BLaER1 treated with 17β-estradiol and CSF1 and Interleukin-3, amounts not matched to agents 10 nM and 100 nM (cell line): Measurements from ENCODE around the gene USP32.
"Not testable (repeated sequence)": the region's sequence is repeated elsewhere in the genome, so short reads cannot be mapped to it uniquely, and the experiment has no call there.

Experiments used
- H3K27ac ChIP-seq, 11 experiments: shearing (Covaris generic); formaldehyde crosslinking; 2 replicates each; pipeline ENCODE4 v1.8.1; 2022
- H3K27me3 ChIP-seq, 11 experiments: shearing (Covaris generic); formaldehyde crosslinking; 2 replicates each; pipeline ENCODE4 v1.8.1; 2022
- H3K36me3 ChIP-seq, 11 experiments: shearing (Covaris generic); formaldehyde crosslinking; 2 replicates each; pipeline ENCODE4 v1.8.1; 2022
- H3K4me1 ChIP-seq, 10 experiments: shearing (Covaris generic); formaldehyde crosslinking; 2 replicates each; pipeline ENCODE4 v1.8.1; 2022
- H3K4me2 ChIP-seq, 11 experiments: shearing (Covaris generic); formaldehyde crosslinking; 2 replicates each; pipeline ENCODE4 v1.8.1; 2022
- H3K4me3 ChIP-seq, 10 experiments: shearing (Covaris generic); formaldehyde crosslinking; 2 replicates each; pipeline ENCODE4 v1.8.1; 2022
- H3K9ac ChIP-seq, 11 experiments: shearing (Covaris generic); formaldehyde crosslinking; 2 replicates each; pipeline ENCODE4 v1.8.1; 2022
- H3K9me3 ChIP-seq, 11 experiments: shearing (Covaris generic); formaldehyde crosslinking; replicated peaks in 1 of 11; 2 replicates each; pipeline ENCODE4 v1.8.1; 2022
- H4K20me1 ChIP-seq, 11 experiments: shearing (Covaris generic); formaldehyde crosslinking; 2 replicates each; pipeline ENCODE4 v1.8.1; 2022
- Cebpa-rat ChIP-seq, 11 experiments: shearing (Covaris generic); IDR thresholded peaks; 2 replicates each; pipeline ENCODE4 v1.8.1; 2022

Gene USP32

DNA sequence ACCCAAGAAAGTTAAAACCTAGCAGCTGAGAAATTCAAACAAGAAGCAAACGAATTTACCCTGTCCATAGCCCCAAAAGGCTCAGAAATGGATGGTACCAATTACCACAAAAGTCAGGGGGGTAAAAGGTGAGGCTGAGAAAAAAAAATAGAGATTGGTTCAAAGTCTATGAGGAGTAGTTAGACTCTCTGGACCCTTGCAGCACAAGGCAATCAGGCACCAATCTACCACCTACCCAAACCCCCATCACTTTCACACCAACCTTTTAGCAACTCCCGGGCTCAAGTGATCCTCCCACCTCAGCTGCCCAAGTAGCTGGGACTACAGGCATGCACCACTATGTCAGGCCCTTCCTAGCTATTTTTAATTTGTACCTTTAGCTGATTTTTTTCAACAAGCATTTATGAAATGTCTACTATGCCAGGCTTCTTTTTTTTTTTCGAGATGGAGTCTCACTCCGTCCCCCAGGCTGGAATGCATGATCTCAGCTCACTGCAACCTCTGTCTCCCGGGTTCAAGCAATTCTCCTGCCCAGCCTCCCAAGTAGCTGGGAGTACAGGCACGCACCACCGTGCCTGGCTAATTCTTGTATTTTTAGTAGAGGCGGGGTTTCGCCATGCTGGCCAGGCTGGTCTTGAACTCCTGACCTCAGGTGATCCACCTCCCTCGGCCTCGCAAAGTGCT, 40.8 kb downstream of the USP32 start:
- Histone ChIP-seq H3K4me3 (no peak overlapping the region), H3K27me3 (no peaks in the 10 kb centered on the region), H3K27ac (no peak overlapping the region), H3K4me1 (peaks cover 0 to 25% (median 6%) of the 10 kb centered on the region in 10 experiments; a peak in 11 of 20 replicates), H3K36me3 (peaks cover 0 to 49% (median 8%) of the 10 kb centered on the region in 11 experiments; a peak in 13 of 22 replicates), H3K9me3 (0 out of 22 replicates have a peak, but pooled peaks cover 0 to 3% (median 0%) of the 10 kb centered on the region in 11 experiments), H3K4me2 (no peak overlapping the region), H3K9ac (no peak overlapping the region), H4K20me1 (peaks cover 2 to 98% (median 65%) of the 10 kb centered on the region in 11 experiments; a peak in 20 of 22 replicates)
- TF ChIP-seq Cebpa-rat (IDR thresholded peaks at IDR 0.05), result no peak

DNA sequence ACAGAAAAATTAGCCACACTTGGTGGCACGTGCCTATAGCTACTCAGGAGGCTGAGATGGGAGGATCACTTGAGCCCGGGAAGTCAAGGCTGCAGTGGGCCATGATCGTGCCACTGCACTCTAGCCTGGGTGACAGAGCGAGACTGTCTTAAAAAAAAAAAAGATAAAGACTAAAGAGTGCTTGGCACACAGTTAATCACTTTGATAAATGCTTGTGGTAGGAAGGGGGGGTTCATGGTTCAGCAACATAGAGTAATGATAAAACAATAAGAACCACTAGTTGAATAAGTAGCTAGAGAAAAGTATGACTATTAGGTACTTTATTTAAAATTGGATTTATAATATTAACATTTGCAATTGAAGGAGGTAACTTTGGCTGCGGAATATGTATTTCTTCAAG, 43.3 kb downstream of the USP32 start:
- Histone ChIP-seq H3K4me2 (no peak overlapping the region; a peak in 1 of 22 replicates), H3K36me3 (peaks cover 20 to 74% (median 30%) of the 10 kb centered on the region in 11 experiments), H3K9me3 (peaks cover 0 to 12% (median 0%) of the 10 kb centered on the region in 11 experiments; a peak in 4 of 22 replicates), H3K4me1 (peaks cover 0 to 5% (median 0%) of the 10 kb centered on the region in 10 experiments; a peak in 1 of 20 replicates), H3K27ac (no peak overlapping the region), H3K9ac (no peak overlapping the region), H4K20me1 (peaks cover 0 to 97% (median 59%) of the 10 kb centered on the region in 11 experiments; a peak in 16 of 22 replicates), H3K27me3 (no peaks in the 10 kb centered on the region), H3K4me3 (no peak overlapping the region)
- no peak for TF ChIP-seq Cebpa-rat (IDR thresholded peaks at IDR 0.05)

DNA sequence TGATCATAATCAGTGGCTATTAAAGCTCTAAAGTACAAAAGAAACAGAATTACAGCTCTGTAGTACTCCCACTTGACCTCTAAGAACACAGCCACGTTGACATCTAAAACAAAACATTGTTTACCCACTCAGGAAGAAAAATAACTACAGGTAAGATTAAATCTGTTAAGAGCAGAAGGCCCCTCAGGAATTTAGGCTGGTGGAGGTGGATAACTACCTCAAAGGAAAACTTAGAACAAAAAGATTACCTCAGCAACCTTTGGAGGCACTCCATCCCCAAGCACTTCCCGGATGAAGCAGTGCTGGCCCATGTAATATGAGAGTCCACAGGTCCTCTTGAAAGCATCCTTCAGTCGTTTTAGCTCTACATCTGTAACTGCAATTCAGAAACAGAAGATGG, 46.7 kb downstream of the USP32 start:
- no peaks in the 10 kb centered on the region for H3K27me3 ChIP-seq
- no peak overlapping the region for H3K27ac ChIP-seq
- H3K9ac ChIP-seq, result no peak overlapping the region
- H3K9me3 ChIP-seq, result peaks cover 0 to 30% (median 14%) of the 10 kb centered on the region in 11 experiments; a peak in 16 of 22 replicates
- no peak overlapping the region for H3K4me2 ChIP-seq
- H3K4me3 ChIP-seq, result no peak overlapping the region
- peaks cover 41 to 75% (median 54%) of the 10 kb centered on the region in 11 experiments for H3K36me3 ChIP-seq
- no peak for TF ChIP-seq Cebpa-rat (IDR thresholded peaks at IDR 0.05)
- 0 out of 20 replicates have a peak, but pooled peaks cover 0 to 5% (median 0%) of the 10 kb centered on the region in 10 experiments for H3K4me1 ChIP-seq
- peaks cover 0 to 94% (median 26%) of the 10 kb centered on the region in 11 experiments; a peak in 15 of 22 replicates for H4K20me1 ChIP-seq

DNA sequence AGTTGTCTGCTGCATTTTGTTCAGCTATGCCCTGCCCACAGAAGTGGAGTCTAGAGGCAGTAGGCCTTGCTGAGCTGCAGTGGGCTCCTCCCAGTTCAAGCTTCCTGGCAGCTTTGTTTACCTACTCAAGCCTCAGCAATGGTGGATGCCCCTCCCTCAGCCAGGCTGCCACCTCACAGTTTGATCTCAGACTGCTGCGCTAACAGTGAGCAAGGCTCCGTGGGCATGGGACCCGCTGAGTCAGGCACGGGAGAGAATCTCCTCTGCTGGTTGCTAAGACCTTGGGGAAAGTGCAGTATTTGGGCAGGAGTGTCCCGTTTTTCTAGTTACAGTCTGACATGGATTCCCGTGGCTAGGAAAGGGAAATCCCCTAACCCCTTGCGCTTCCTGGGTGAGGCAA, 49.4 kb downstream of the USP32 start:
- Histone ChIP-seq H3K9me3 (peaks cover 0 to 33% (median 14%) of the 10 kb centered on the region in 11 experiments; a peak in 16 of 22 replicates), H3K36me3 (peaks cover 61 to 92% (median 76%) of the 10 kb centered on the region in 11 experiments), H4K20me1 (peaks cover 0 to 96% (median 22%) of the 10 kb centered on the region in 11 experiments; a peak in 13 of 22 replicates)
- H3K27me3 ChIP-seq, H3K4me1 ChIP-seq, H3K9ac ChIP-seq, H3K27ac ChIP-seq, H3K4me3 ChIP-seq, H3K4me2 ChIP-seq: not testable (repeated sequence)

DNA sequence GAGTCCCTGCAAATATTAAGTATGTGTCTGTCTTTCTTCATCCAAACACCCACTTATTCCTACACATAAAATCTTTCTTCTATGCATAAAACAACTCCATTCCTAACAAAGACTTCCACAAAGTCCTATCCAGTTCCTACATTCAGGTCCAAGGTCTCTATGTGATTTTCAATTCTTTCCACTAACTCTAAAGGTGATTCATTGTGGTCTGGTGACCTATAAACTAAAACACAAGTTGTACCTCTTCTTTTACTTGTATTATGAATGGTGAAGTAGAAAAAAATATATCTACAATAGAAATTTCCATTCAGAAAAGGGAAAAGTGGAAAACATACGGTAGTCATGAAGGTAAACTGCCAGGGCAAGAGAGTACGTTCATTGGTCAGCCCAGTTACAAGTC, 56.6 kb downstream of the USP32 start:
- Histone ChIP-seq H3K36me3 (peaks cover 38 to 98% (median 65%) of the 10 kb centered on the region in 11 experiments), H3K9ac (no peak overlapping the region), H3K4me1 (peaks cover 0 to 12% (median 0%) of the 10 kb centered on the region in 10 experiments; a peak in 4 of 20 replicates), H3K9me3 (peaks cover 0 to 9% (median 0%) of the 10 kb centered on the region in 11 experiments; a peak in 2 of 22 replicates), H3K27me3 (no peaks in the 10 kb centered on the region), H4K20me1 (peaks cover 0 to 100% (median 38%) of the 10 kb centered on the region in 11 experiments; a peak in 14 of 22 replicates), H3K4me3 (no peak overlapping the region), H3K4me2 (no peak overlapping the region), H3K27ac (no peak overlapping the region)
- TF ChIP-seq Cebpa-rat (IDR thresholded peaks at IDR 0.05), result no peak

DNA sequence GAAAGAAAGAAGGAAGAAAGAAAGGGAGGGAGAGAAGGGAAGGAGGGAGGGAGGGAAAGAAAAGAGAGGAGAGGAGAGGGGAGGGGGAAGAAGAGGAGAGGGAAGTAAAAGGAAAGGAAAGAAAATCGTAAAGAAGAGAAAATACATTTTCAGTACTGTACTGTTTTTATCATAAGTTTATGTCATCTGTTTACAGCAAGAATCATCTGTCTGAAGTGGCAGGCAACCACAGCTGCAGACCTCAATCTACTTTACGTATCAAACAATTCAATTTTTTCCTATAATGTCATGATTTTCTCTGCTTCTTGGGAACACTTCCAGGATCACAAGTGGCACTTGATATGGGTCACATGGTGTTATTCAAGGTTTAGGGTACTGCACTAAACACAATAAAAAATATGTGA, 58.3 kb downstream of the USP32 start:
- Histone ChIP-seq H3K4me3 (no peak overlapping the region), H3K9ac (no peak overlapping the region), H4K20me1 (peaks cover 0 to 100% (median 38%) of the 10 kb centered on the region in 11 experiments; a peak in 14 of 22 replicates), H3K36me3 (peaks cover 35 to 98% (median 61%) of the 10 kb centered on the region in 11 experiments), H3K27me3 (no peaks in the 10 kb centered on the region), H3K4me1 (peaks cover 0 to 12% (median 0%) of the 10 kb centered on the region in 10 experiments; a peak in 4 of 20 replicates), H3K4me2 (no peak overlapping the region), H3K27ac (no peak overlapping the region; a peak in 2 of 22 replicates), H3K9me3 (peaks cover 4 to 20% (median 9%) of the 10 kb centered on the region in 11 experiments)
- no peak for TF ChIP-seq Cebpa-rat (IDR thresholded peaks at IDR 0.05)

DNA sequence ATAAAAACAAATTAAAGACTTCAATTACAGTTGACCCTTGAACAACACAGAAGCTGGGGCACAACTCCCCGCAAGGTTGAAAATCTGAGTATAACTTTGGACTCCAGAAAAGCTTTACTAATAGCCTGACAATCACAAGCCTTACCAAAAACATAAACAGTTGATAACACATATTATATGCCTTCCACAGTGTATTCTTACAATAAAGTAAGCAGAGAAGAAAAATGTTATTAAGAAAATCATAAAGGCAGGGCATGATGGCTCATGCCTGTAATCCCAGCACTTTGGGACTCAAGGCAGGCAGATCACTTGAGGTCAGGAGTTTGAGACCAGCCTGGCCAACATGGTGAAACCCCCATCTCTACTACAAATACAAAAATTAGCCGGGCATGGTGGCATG, 58.9 kb downstream of the USP32 start:
- not testable (repeated sequence) for H3K4me2 ChIP-seq, H3K27ac ChIP-seq, H3K27me3 ChIP-seq, H3K4me3 ChIP-seq, H3K9ac ChIP-seq
- peaks cover 0 to 100% (median 38%) of the 10 kb centered on the region in 11 experiments; a peak in 15 of 22 replicates for H4K20me1 ChIP-seq
- peaks cover 35 to 98% (median 61%) of the 10 kb centered on the region in 11 experiments for H3K36me3 ChIP-seq
- H3K4me1 ChIP-seq, result peaks cover 0 to 12% (median 0%) of the 10 kb centered on the region in 10 experiments; a peak in 4 of 20 replicates
- peaks cover 10 to 26% (median 14%) of the 10 kb centered on the region in 11 experiments for H3K9me3 ChIP-seq

DNA sequence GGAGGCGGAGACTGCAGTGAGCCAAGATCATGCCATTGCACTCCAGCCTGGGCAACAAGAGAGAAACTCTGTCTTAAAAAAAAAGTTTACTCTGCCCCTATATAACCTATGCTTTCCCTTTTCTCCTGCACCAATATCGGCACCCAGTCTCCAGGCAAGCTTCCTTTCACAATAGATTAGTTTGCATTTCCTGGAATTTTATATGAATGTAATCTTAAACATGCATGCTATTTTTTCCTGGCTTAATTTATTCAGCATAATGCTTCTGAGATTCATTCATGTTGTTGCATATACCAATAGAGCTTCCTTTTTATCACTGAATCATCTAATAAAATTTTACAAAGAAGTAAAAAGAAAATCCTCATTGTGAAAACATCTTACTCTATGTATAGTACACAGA, 59.4 kb downstream of the USP32 start:
- no peak overlapping the region for H3K4me3 ChIP-seq
- H3K9me3 ChIP-seq, result peaks cover 13 to 31% (median 19%) of the 10 kb centered on the region in 11 experiments
- H3K4me2 ChIP-seq, result no peak overlapping the region
- H3K4me1 ChIP-seq, result peaks cover 0 to 12% (median 0%) of the 10 kb centered on the region in 10 experiments; a peak in 4 of 20 replicates
- peaks cover 0 to 100% (median 43%) of the 10 kb centered on the region in 11 experiments; a peak in 15 of 22 replicates for H4K20me1 ChIP-seq
- H3K36me3 ChIP-seq, result peaks cover 35 to 98% (median 61%) of the 10 kb centered on the region in 11 experiments
- H3K27me3 ChIP-seq, result no peaks in the 10 kb centered on the region
- H3K27ac ChIP-seq, result no peak overlapping the region
- TF ChIP-seq Cebpa-rat (IDR thresholded peaks at IDR 0.05), result no peak
- H3K9ac ChIP-seq, result no peak overlapping the region

DNA sequence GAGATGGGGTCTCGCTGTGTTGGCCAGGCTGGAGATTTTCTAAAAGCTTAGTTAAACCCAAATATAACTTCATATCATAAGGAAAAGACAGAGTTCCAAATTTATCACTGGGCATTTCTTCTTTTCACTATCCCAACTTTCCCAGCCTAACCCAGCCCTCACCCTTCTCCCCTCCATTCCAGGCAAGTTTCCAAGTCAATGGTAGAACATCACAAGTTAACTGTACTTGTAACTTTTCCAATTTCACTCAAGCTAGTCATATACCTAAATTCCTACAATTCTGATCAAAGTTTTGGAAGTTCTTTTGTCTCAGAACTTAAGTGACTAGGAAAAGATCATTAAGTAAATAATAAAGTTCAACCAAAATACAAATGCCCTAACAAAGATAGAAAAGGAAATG, 61.2 kb downstream of the USP32 start:
- Histone ChIP-seq H3K4me3 (no peak overlapping the region), H3K27me3 (no peaks in the 10 kb centered on the region), H3K27ac (no peak overlapping the region), H3K4me1 (peaks cover 0 to 12% (median 0%) of the 10 kb centered on the region in 10 experiments; a peak in 4 of 20 replicates), H4K20me1 (peaks cover 0 to 99% (median 49%) of the 10 kb centered on the region in 11 experiments; a peak in 16 of 22 replicates), H3K9me3 (peaks cover 13 to 31% (median 20%) of the 10 kb centered on the region in 11 experiments), H3K9ac (no peak overlapping the region), H3K4me2 (no peak overlapping the region), H3K36me3 (peaks cover 28 to 94% (median 52%) of the 10 kb centered on the region in 11 experiments)
- no peak for TF ChIP-seq Cebpa-rat (IDR thresholded peaks at IDR 0.05)
